ENCODE measurements around the gene GPR18. TPM values are rescaled to one million over a fixed set of nuclear protein-coding genes. Genes with fewer than 3 reads are reported as not detected.

Gene GPR18
- total and polyA plus RNA-seq, 5 experiments from 2014 or later, result 22.2 to 37.0 (median 31.1) TPM

DNA sequence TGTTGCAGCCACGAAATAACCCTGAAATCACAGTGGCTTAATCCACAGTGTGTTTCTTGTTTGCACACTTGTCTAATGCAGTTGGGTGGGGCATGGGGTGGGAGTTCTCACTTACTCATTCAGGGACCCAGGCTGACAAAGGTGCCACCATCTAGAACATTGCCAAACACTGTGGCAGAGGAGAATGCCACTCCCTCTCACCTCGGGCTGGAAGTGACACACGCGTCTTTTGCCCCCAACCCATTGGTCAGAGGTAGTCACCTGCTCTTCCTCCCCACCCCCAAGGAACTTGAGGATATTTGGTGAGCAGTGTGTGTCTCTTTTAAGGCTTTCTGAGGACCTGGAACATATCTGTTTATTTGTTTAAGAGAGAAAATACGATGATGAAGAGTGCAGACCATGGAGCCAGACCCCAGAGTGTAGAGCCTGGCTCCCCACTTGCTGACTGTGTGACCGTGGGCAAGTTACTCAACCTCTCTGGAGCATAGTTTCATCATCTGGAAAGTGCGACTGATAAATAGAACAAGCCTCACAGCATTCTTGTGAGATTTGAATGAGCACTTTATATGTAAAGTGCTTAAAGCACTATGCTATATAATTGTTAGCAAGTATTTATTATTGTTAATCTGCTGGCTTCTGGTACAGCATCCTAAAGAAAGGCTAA is 31.6 kb upstream of the GPR18 start:
- H3K4me3 Mint-ChIP-seq, result peak overlapping the region in 2 of 10 donors; percentile 25 to 30
- H3K9me3 Mint-ChIP-seq, result no peaks in the 10 kb centered on the region
- H3K27me3 Mint-ChIP-seq, result no peaks in the 10 kb centered on the region
- H3K4me1 Mint-ChIP-seq, result peaks cover 46 to 96% (median 81%) of the 10 kb centered on the region in 4 donors
- DNase-seq (no peak), ATAC-seq (peak; percentile 22 to 61)
- H3K27ac Mint-ChIP-seq, result peak overlapping the region; percentile 2 to 98 (median 74)
- POLR2A ChIA-PET, result no interaction called here
- peaks cover 4 to 74% (median 13%) of the 10 kb centered on the region in 3 donors for H3K36me3 Mint-ChIP-seq

DNA sequence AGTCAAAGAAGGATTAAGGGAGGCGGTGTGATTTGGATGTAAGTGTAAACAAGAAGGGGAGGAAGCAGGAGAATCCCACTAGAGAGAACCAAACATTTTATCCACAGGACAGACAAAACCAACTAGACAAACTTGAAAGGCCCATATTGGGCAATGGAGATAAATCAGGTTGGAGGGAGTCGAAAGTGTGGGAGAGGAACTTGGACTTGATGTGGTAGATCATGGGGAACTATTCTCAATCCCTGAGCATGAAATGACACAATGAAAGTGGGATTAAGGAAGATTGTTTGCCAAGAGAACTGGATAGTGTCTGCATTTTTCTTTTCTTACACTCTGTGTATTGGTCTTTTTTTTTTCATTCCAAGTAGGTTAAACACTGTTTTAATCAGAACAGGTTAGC is 31.1 kb upstream of the GPR18 start:
- Mint-ChIP-seq H3K27me3 (no peaks in the 10 kb centered on the region), H3K27ac (peak overlapping the region; percentile 48 to 98 (median 81)), H3K9me3 (no peaks in the 10 kb centered on the region), H3K4me3 (peak overlapping the region in 4 of 10 donors; percentile 15 to 34 (median 32)), H3K4me1 (peaks cover 46 to 98% (median 84%) of the 10 kb centered on the region in 4 donors), H3K36me3 (peaks cover 4 to 76% (median 13%) of the 10 kb centered on the region in 3 donors)
- DNase-seq, result no peak
- POLR2A ChIA-PET, result interaction anchor here (1.1 kb wide), 1 partner anchor 10 kb away, joined by 3 read pairs; no protein-coding TSS in a partner anchor
- ATAC-seq, result no peak

DNA sequence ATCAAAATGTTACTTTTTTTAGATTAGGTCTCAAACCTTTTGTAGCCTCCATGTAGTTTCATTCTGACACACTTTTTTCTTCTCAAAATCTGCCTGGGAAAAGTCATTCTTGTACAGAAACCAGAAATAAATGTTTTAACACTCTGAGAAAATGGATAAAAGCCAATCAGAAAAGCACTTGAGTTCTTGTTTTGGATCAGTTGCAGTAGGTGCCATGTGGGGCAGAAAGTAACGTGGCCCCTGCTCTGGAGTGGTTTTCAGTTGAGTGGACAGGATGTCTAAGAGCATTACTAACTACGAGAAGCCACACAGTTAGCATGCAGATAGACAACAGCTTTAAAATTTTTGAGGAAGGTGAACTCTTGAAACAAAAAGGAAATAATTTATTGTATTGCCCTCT is 29.9 kb upstream of the GPR18 start:
- peaks cover 41 to 98% (median 80%) of the 10 kb centered on the region in 4 donors for H3K4me1 Mint-ChIP-seq
- ATAC-seq (no peak), DNase-seq (no peak)
- peak overlapping the region in 9 of 10 donors; percentile 57 to 98 (median 82) for H3K27ac Mint-ChIP-seq
- no peaks in the 10 kb centered on the region for H3K27me3 Mint-ChIP-seq
- H3K4me3 Mint-ChIP-seq, result peak overlapping the region in 6 of 10 donors; percentile 6 to 49 (median 34)
- POLR2A ChIA-PET, result interaction anchor here (1.0 kb wide), 1 partner anchor 16 kb away, joined by 5 read pairs; no protein-coding TSS in a partner anchor
- no peaks in the 10 kb centered on the region for H3K9me3 Mint-ChIP-seq
- peaks cover 4 to 64% (median 13%) of the 10 kb centered on the region in 3 donors for H3K36me3 Mint-ChIP-seq

DNA sequence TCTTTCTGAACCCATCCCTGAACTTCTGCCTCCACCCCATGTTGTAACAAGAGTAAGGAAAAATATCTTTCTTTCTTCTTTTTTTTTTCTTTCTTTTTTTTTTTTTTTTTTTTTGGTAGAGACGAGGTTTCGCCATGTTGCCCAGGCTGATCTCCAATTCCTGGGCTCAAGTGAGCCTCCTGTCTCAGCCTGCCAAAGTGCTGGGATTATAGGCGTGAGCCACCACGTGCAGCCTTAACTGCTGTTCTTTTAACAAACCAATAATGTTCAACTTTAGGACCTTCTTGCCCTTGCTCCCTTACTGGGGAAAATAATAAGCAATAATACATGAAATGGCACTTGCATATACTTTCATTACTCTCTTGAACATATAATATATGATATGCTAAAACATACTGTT is 29.4 kb upstream of the GPR18 start:
- Mint-ChIP-seq H3K4me3 (peak overlapping the region in 6 of 10 donors; percentile 5 to 80 (median 38)), H3K27me3 (no peaks in the 10 kb centered on the region), H3K4me1 (peaks cover 41 to 98% (median 81%) of the 10 kb centered on the region in 4 donors), H3K27ac (peak overlapping the region in 9 of 10 donors; percentile 47 to 98 (median 89)), H3K9me3 (no peaks in the 10 kb centered on the region), H3K36me3 (peaks cover 4 to 59% (median 14%) of the 10 kb centered on the region in 3 donors)
- POLR2A ChIA-PET, result interaction anchor here (0.7 to 1.2 kb wide), 3 partner anchors 9 to 108 kb away, joined by 3 to 5 read pairs (median 3); no protein-coding TSS in a partner anchor
- no peak for DNase-seq
- ATAC-seq, result no peak

DNA sequence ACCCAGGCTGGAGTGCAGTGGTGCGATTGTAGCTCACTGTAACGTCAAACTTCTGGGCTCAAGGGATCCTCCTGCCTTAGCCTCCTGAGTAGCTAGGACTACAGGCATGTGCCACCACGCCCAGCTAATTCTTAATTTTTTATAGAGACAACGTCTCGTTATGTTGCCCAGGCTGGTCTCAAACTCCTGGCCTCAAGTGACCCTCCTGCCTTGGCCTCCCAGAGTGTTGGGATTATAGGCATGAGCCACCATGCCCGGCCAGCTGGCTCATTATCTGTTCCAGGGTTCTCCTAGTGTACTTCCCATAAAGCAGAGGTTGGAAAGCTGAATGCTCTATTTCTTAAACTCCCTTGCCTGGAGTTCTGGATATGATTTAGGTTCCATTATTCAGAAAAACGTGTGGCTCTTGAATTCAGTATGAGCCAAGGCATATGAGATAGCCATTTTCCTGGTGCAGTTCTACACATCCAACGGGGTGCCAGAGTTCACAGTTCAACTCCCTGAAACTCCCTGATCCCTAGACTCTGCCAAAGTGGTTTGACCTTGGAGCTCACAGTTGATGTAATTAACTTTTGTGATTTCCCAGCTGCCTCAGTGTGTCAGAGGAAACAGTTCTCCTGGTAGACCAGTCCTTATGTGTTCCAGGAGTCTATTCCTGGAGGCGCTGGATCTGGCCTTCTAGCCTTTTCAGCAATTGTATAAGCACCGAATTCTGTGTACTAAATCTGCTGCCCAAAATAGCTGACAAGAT is 27.4 kb upstream of the GPR18 start:
- Mint-ChIP-seq H3K4me3 (peak overlapping the region in 9 of 10 donors; percentile 1 to 69 (median 46)), H3K27me3 (no peaks in the 10 kb centered on the region), H3K4me1 (peaks cover 42 to 99% (median 89%) of the 10 kb centered on the region in 4 donors), H3K9me3 (no peaks in the 10 kb centered on the region), H3K36me3 (peaks cover 4 to 53% (median 16%) of the 10 kb centered on the region in 3 donors), H3K27ac (peak overlapping the region; percentile 11 to 98 (median 75))
- POLR2A ChIA-PET, result interaction anchor here (0.5 to 1.9 kb wide), 7 partner anchors 12 to 149 kb away, joined by 3 to 6 read pairs (median 3); partner anchors contain the start of gene UBAC2
- ATAC-seq (no peak), DNase-seq (no peak)

DNA sequence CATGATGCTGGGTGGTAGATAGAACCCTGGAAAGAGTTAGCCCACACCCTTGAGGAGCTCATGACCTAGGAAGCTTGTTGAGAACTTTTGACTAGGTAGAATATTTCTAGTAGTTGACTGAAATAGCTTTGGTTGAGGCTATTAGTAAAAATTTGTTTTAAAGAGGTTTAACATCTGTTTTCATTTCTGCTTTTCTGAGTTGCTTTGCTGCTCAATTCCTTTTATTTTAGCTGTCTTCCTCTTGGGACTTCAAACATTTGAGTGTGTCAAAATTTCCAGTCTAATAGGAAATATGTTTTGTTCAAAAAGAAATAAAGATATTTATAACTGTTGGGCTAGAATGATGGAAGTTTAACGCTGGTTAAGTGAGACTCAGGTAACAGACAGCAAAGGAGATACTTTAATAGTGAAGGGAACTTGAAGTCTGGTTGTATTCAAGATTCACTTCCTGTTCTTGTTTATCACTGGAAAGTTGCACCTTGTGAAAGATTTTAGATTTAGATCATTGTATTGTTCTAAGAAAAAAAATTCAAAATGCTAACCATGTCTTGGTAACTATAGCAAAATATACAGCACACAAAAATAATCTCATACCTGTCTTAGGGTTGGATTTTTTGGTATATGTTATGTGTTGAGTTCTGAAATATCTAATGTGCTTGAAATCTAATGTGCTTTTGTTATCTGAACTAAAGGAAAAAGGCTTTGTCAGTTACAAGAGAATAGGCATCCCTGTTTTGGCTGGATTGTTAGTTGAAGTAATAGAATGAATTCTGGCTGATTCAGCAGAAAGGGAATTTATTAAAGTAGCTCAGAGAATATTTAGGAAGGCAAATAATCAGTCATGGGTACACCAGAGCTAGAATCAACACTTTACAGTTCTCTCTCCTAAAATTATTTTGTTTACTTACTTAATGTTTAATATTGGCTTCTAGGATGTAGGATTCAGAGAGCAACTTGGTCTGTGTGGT is 24.4 kb upstream of the GPR18 start:
- peaks cover 7 to 44% (median 18%) of the 10 kb centered on the region in 3 donors for H3K36me3 Mint-ChIP-seq
- H3K27ac Mint-ChIP-seq, result peak overlapping the region; percentile 93 to 99 (median 97)
- no peaks in the 10 kb centered on the region for H3K9me3 Mint-ChIP-seq
- peak in 3 of 10 donors; percentile 44 to 66 (median 65) for DNase-seq
- peak overlapping the region; percentile 43 to 82 (median 72) for H3K4me3 Mint-ChIP-seq
- peak; percentile 78 for ATAC-seq
- peaks cover 42 to 98% (median 90%) of the 10 kb centered on the region in 4 donors for H3K4me1 Mint-ChIP-seq
- POLR2A ChIA-PET, result interaction anchor here (0.6 to 1.5 kb wide), 7 partner anchors 16 to 135 kb away, joined by 3 to 7 read pairs (median 3); no protein-coding TSS in a partner anchor
- H3K27me3 Mint-ChIP-seq, result no peaks in the 10 kb centered on the region

DNA sequence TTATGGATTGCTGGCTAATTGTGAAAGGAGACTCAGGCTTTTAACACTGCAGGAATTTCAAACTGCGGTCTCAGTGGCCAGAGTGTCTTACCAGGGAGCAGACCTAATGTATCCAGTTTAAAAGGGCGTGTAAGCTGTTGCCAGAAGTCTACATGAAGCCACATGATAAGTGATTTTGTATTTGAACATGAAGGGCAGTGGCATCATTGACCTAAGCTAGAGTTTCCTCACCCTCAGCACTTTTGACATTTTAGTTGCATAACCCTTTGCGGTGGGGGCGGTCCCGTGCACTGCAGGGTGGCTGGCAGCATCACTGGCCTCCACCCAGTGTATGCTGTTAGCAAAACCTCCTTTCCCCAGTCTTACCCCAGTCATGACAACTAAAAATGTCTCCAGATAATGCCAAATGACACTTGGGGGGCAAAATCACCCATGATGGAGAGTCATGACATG is 23.7 kb upstream of the GPR18 start:
- DNase-seq (peak in 9 of 10 donors; percentile 26 to 73 (median 48)), ATAC-seq (peak; percentile 56 to 73)
- peak overlapping the region; percentile 93 to 99 (median 97) for H3K27ac Mint-ChIP-seq
- peaks cover 7 to 45% (median 16%) of the 10 kb centered on the region in 3 donors for H3K36me3 Mint-ChIP-seq
- peak overlapping the region; percentile 1 to 82 (median 67) for H3K4me3 Mint-ChIP-seq
- H3K4me1 Mint-ChIP-seq, result peaks cover 39 to 97% (median 90%) of the 10 kb centered on the region in 4 donors
- no peaks in the 10 kb centered on the region for H3K9me3 Mint-ChIP-seq
- H3K27me3 Mint-ChIP-seq, result no peaks in the 10 kb centered on the region
- POLR2A ChIA-PET, result interaction anchor here (0.5 to 1.5 kb wide), 3 partner anchors 17 to 111 kb away, joined by 3 to 5 read pairs (median 3); no protein-coding TSS in a partner anchor

DNA sequence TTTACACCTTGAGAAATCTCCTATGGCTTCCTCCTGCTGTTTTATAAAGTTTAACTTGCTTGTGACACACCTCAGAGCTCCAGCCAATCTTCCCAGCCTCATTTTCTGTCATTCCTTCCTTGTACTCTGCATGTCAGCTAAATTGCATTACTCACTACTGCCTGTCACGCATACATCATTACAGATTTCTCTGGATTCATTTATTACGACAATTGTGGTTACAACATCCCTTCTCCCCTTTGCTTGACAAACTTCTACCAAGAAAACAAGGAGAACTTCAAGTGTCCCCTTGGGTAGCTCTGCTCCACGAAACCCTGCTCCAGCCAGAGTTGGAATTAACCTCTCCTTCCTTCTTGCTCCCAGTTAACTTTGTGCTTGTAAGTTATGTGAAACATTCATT is 22.0 kb upstream of the GPR18 start:
- H3K27me3 Mint-ChIP-seq, result no peaks in the 10 kb centered on the region
- DNase-seq, result no peak
- no peaks in the 10 kb centered on the region for H3K9me3 Mint-ChIP-seq
- H3K4me3 Mint-ChIP-seq, result peak overlapping the region in 3 of 10 donors; percentile 6 to 46 (median 12)
- H3K36me3 Mint-ChIP-seq, result peaks cover 7 to 38% (median 16%) of the 10 kb centered on the region in 3 donors
- H3K4me1 Mint-ChIP-seq, result peaks cover 38 to 98% (median 90%) of the 10 kb centered on the region in 4 donors
- ATAC-seq, result no peak
- H3K27ac Mint-ChIP-seq, result peak overlapping the region; percentile 89 to 99 (median 97)
- POLR2A ChIA-PET, result interaction anchor here (0.6 to 1.1 kb wide), 3 partner anchors 39 to 72 kb away, joined by 3 to 5 read pairs (median 3); no protein-coding TSS in a partner anchor

DNA sequence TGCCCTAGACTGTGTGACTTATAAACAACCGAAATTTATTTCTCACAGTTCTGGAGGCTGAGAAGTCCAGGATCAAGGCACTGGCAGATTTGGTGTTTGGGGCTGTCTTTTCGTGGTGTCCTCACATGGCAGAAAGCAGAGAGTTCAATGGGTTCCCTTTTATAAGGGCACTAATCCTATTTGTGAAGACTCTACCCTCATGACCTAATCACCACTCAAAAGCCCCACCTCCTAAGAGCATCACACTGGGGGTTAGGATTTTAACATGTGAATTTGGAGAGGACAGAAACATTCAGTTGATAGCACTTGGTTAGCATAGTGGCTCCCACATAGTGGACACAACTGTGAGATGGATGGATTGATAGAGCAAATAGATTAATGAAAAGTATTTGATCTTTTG is 21.5 kb upstream of the GPR18 start:
- Mint-ChIP-seq H3K36me3 (peaks cover 7 to 34% (median 16%) of the 10 kb centered on the region in 3 donors), H3K4me3 (peak overlapping the region in 2 of 10 donors; percentile 12 to 19), H3K4me1 (peaks cover 42 to 98% (median 91%) of the 10 kb centered on the region in 4 donors), H3K27me3 (no peaks in the 10 kb centered on the region), H3K9me3 (no peaks in the 10 kb centered on the region), H3K27ac (peak overlapping the region; percentile 83 to 99 (median 96))
- DNase-seq (no peak), ATAC-seq (no peak)
- POLR2A ChIA-PET, result interaction anchor here (1.1 kb wide), 1 partner anchor 72 kb away, joined by 3 read pairs; no protein-coding TSS in a partner anchor

DNA sequence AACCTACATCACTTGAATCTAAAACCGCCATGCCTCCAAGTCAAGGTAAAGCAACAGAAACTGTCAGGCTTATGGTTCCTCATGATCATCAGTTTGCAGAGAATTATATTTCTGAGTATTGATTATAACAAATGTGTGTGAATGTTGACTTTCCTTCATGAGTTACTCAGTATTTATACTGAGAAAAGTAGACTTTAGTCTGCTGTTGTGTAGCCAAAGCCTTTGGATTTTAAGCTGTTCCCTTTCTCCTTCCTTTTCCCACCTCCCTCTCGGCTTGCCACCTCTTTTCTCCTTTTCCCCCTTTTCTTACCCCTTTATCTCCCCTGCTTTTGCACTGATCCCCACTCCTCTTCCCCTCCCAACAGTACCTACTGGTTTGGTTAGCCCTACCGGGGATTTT is 20.7 kb upstream of the GPR18 start:
- no peaks in the 10 kb centered on the region for H3K27me3 Mint-ChIP-seq
- peak overlapping the region in 3 of 10 donors; percentile 28 to 60 (median 39) for H3K4me3 Mint-ChIP-seq
- peaks cover 45 to 97% (median 92%) of the 10 kb centered on the region in 4 donors for H3K4me1 Mint-ChIP-seq
- ATAC-seq (no peak), DNase-seq (no peak)
- no peaks in the 10 kb centered on the region for H3K9me3 Mint-ChIP-seq
- H3K36me3 Mint-ChIP-seq, result peaks cover 7 to 32% (median 16%) of the 10 kb centered on the region in 3 donors
- H3K27ac Mint-ChIP-seq, result peak overlapping the region in 8 of 10 donors; percentile 63 to 99 (median 96)
- POLR2A ChIA-PET, result no interaction called here

DNA sequence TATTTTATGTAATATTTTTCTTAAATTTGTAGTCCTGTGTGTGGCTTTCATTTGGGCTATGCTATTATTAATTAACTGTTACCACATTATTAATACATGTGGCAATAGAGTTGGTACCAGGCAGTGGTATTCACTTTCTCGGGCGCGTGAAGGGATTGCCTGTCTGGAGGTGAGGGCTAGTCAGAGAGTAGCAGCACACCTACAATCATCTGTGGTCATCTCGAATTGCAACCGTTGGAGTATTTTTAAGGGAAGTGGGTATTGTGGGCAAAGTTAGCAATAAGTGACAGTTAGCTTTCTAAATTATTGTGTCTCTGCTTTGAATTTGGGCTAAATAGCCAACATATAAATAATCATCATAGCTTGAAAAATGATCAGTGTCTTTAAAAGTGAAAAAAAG is 20.0 kb upstream of the GPR18 start:
- Mint-ChIP-seq H3K4me3 (peak overlapping the region in 4 of 10 donors; percentile 15 to 54 (median 37)), H3K36me3 (peaks cover 7 to 35% (median 19%) of the 10 kb centered on the region in 3 donors), H3K27me3 (no peaks in the 10 kb centered on the region), H3K27ac (peak overlapping the region in 8 of 10 donors; percentile 30 to 98 (median 72)), H3K9me3 (no peaks in the 10 kb centered on the region), H3K4me1 (peaks cover 50 to 97% (median 95%) of the 10 kb centered on the region in 4 donors)
- ATAC-seq (no peak), DNase-seq (no peak)
- POLR2A ChIA-PET, result interaction anchor here (0.6 kb wide), 1 partner anchor 9 kb away, joined by 3 read pairs; no protein-coding TSS in a partner anchor

All from naive thymus-derived CD8-positive, alpha-beta T cell (primary cell).